Medulla oblongata (tissue), 1 donor: ENCODE measurements around the gene ZFP90.
"Not testable (repeated sequence)": the region's sequence is repeated elsewhere in the genome, so short reads cannot be mapped to it uniquely, and the experiment has no call there.

Experiments used
- DNase-seq: peaks from one replicate; pipeline ENCODE4 v3.0.0-alpha.2; 2015; ENCODE audit errors: extremely low spot score

The ZFP90 gene

DNA sequence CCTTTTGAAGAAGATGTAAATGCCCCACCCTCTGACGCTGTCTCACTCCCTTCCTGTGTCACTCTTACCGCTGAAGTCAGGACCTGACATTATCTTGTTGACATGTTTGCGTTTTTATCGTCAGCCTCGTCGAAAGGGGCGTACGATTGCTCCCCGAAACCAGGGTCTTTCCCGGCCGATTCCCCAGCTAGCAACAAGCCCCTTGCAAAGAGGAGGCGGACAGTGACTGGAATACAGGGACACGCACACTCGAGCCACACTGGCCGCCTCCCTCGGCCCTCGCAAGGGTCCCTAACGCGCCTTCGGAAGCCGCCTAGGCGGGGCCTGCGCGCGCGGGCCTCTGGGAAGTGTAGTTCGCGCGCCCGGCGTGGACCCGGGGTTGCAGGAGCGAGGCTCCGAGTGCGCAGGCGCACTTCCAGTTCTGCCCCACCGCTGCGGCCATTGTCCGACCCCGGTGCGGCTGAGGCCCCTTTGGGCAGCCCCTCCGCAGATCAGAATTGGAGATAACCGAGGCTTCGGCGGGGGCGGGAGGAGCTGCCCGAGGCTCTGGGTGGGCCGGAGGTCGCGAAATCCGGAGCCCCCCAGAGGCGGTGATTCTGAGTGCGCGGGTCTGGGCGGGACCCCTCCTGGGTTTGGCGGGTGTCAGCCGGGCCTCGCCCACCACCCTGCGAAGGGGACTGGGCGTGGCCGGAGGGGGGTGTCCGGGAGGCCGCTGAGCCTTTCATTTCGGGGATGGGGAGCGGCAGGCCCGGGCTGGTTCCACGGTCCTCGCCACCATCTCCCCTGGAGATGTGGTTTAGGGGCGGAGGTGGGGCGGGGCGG is at the start of gene ZFP90:
Gene ZFP90, plus strand, starts transcription at position 412 of the 822 bp plus-strand sequence. CDS start 502 bp downstream, outside the sequence.
- DNase-seq: peak; percentile 91

DNA sequence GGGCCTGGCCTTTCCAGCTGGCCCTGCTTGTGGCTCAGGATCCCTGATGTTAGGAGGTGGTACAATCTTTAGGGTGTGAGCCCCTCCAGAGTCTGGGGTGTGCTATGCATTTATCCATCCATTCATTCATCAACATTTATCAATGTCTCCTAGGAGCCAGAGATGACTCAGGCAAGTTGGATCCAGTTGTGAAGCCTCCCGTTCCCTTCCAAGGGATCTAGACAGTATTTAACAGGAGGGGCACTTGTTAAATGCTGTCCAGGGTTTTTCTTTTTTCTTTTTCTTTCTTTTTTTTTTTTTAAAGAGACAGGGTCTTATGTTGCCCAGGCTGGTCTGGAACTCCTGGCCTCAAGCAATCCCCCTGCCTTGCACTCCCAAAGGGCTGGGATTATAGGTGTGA is 48.7 kb upstream of the ZFP90 start:
- DNase-seq: no peak

DNA sequence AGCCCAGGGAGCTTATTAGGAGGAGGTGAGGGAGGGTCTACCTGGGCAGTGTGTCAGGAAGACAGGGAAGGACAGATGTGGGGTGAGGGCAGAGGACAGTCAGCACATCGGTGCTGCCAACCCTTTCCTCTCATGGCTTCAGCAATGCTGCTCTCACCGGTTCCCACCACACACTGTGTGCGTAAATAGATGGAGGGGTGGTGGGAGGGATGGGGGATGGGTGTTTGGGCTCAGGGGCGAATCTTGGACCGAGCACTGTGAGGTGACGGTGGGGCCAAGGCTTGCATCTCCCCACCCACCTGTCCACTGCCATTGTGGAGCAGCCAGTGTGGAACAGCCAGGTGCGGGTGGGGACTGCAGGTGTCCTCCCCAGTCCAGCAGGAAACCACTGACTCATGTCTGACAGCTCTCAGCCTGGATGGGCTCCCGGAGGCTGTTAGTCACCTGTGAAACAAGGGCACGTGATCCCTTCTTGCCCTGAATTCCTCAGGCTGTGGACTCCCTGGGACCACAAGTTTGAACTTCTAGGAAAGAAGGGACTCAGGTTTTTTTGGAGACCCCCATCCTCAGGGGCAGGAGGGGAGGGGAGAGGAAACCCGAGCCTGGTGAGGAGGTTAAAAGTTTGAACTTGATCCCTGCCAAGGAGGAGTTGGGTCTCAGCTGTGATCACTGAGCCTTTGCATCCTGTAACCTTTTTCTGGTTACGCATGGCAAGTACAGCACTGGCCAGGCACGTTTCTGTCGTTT is 48.1 kb upstream of the ZFP90 start:
- no peak for DNase-seq

DNA sequence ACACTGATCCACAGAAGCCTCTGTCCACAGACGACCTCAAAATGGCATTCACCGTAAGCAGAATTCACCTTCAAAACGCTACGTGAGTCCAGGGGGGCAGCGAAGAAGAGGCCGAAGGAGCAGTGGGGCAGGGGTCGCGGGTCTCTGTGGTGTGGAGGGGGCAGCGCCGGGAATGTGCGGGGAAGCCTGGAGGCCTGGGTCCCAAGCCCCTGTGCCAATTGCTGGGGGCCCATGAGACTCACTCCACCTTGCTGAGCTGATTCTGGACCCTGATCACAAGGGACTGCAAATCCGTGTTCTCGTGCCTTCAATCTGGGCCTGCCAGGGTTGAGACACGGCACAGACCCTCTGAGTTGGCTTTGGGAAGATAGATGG is 47.5 kb upstream of the ZFP90 start:
- no peak for DNase-seq

DNA sequence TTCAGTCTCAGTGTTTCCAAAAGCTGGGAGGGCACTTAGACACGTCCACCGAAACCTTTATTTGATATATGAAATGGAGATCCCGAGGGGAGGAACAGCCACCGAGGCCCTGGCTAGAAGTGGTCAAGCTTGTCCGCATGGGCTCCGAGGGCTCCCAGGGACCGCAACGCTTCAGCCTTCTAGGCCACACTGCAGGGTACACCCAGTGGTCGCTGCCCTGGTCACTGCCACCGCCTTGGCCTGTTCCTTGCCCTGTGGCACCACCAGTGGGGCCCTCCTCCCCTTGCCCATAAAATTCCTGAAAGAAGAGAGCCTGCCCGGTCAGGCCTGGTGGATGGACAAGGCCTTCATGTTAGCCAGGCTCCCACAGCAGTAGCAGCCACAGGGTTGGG is 46.9 kb upstream of the ZFP90 start:
- DNase-seq: no peak

DNA sequence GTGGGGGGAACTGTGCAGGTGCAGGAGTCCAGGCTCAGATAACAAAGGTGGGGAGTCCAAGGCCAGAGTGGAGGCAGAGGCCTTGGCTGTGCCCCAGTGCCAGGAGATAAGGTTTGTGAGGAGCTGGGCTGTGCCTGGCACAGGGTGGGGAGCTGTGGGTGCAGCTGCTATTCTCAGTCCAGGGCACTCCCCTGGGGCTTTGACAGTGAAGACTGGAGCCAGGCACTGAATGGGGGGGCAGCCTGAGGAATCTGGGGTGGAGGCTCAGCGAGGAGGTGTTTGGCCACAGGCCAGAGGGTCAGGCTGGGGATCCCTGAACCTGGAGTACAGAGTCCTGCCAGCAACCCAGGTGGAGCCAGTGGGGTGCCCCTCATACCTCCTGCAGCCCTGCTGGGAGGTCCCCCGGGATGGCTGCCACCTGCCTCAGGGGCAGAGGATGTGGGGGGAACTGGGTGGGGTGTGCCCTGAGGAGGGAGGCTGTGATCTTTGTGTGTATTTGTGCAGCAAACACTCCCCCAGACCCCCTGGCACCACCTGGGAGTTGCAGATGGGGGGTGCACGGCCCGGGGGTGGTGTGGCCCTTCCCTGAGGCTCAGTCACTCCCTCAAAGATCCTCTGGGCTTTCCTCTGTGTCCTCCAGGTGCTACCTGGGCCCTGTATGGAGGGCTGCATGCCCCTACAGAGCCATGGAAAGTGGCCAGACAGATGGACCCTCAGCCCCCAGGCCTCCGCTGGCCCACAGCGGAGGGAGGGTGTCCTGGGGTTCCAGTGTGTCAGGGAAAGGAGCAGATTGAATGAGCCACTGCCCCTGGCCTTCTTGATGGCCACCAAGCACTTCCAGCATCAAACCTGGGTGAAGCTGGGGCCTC is 46.3 kb upstream of the ZFP90 start:
- DNase-seq: no peak

DNA sequence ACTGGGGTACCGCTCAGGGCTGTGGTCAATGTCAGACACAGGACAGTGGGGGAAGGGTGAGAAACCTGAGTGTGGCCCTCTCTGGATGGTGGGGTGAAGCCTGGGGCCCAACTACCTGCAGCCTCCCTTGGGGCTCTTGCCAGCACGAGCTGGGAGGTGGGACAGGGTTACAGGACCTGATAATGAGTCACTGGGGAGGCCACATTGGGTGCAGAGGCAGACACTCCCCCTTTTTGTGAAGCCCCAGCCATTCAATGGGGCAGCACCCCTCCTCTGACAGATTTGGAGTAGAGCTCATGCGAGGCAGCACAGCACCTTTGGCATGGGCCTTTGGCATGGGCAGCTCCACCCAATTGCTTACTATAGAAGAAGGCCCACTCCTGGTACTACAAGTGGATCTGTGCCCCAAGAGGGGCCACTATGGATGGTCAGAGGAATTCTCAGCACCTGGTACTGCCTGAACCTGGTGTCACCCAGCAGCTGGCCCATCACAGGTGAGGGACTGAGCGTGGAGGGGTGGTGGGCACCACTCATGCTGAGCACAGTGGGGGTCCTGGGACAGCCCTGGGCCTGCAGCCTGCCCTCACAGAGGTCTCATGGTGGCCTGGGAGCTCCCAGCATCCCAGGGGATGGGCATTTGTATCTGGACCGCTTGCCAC is 45.5 kb upstream of the ZFP90 start:
- no peak for DNase-seq

DNA sequence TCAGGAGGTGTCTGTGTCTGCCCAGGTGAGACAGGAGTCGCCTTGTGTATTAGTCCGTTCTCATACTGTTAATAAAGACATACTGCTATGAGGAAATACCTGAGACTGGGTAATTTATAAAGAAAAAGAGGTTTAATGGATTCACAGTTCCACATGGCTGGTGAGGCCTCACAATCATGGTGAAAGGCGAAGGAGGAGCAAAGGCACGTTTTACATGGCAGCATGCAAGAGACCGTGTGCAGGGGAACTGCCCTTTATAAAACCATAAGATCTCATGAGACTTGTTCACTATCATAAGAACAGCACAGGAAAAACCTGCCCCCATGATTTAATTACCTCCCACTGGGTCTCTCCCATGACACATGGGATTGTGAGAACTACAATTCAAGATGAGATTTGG is 44.8 kb upstream of the ZFP90 start:
- not testable (repeated sequence) for DNase-seq

DNA sequence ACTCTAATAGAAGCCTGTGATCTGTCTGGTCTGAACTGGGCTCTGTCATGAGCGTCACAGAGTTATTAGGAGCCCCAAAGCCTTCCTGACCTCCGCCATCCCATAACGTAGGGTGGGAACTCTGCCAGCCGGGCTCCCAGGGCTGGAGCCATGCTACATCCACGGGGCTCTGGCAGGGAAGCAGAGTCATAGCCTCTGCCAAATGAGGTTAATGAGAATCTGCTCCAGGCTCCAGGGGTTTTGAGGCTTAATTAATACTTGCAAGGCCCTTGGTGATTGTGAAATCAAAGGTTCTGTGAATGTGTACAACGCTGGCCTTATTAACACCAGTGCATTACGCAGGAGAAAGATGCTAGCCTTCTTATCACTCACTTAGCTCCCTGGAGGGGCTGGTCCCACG is 42.4 kb upstream of the ZFP90 start:
- no peak for DNase-seq

DNA sequence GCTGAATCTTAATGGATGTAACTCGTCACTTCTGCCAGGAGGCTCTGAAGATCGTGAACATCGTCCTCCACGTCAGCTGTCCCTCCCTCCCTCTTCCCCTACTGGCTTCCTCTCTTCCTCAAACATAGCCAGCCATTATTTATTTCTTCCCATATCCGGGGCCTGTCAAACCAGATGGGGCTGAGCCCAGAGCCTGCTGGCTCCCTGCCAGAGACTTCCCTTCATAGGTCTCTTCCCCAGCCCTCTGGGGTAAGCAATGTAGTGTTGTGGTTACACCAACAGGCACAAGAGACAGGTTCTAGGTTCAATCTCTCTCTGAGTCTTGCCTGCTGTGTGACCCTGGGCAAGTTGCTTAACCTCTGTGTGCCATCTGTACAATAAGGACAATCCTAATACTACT is 40.1 kb upstream of the ZFP90 start:
- no peak for DNase-seq

DNA sequence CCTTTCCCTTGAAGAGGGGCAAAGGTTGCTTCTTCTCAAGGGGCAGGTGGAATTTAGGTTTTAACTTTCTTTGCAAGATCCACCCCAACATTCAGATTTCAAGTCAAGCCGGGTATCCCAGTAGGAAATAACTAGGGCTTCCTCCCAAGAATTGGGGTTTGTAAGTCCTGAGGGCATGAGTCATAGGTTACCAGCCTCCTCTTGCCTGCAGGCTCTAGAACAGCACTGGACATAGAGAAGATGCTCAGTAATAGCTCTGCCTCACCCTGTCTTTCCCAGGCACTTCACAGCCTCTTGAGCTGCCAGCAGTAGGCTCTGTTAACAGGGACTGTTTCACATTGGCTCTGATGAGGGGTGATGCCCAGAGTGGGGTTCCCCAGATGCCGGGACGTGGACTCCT is 35.8 kb upstream of the ZFP90 start:
- DNase-seq: no peak

DNA sequence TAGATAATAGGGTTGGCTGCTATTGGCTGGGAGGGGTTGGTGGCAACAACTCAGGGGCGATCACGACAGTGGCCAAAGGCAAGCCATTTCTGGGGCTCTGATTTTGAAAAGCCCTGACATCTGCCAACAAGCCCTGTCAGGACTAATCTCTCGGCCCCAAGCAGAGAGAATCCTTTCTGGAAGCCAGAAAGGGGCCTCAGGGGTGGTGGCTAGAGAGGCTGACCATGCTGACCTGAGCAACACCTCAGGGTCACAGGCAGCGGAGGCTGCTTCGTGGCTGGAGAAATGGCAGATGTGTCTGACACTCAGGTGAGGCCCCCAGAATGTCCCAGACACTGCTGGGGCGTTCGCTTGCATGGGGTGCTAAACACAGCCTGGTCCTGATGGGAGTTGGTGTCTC is 35.0 kb upstream of the ZFP90 start:
- DNase-seq: no peak

DNA sequence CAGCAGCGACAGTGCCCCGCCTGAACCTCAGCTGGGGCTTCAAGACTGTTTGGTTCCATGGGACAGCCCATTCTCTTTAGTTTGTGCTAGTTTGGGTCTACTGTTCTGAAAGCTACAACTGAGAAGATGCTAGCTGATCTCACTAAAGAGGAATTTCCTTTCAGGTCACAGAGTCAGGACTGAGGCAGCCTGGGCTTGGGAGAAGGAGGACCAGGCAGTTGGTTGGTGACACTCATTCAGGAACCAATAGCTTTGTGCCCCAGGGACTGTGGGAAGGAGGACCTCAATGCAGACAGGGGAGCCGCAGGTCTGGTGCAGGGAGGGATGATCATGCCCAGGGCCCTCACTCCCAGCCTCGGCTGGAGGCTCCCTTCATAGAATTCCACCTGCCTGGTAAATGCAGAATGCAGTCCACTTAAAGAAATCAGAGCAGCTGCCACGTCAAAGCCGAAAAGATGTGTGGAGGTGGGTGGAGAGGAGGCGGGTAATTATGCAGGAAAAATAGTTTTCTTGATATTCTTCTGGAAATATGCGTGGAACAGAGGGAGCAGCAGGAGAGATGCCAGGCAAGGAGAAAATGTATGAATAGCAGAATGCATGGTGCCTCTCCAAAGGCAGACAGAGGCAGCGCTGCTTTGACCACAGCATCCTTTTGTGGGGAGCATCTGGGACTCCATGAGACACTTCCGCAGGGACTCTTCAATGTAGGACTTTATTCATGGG is 32.6 kb upstream of the ZFP90 start:
- no peak for DNase-seq

DNA sequence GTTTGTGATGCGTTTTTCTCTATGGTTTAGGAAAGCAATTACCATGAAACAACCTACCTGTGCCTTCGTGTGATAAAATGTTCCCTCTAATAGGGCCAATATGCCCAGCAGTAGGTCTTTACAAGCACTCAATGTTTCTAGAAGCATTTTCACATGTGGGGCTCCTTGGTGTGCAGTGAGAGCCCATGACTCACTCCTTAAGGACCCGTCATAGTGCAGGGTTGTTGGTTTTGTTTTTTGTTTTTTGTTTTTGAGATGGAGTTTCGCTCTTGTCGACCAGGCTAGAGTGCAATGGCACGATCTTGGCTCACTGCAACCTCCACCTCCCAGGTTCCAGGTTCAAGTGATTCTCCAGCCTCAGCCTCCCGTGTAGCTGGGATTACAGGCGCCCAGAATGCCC is 31.1 kb upstream of the ZFP90 start:
- no peak for DNase-seq

DNA sequence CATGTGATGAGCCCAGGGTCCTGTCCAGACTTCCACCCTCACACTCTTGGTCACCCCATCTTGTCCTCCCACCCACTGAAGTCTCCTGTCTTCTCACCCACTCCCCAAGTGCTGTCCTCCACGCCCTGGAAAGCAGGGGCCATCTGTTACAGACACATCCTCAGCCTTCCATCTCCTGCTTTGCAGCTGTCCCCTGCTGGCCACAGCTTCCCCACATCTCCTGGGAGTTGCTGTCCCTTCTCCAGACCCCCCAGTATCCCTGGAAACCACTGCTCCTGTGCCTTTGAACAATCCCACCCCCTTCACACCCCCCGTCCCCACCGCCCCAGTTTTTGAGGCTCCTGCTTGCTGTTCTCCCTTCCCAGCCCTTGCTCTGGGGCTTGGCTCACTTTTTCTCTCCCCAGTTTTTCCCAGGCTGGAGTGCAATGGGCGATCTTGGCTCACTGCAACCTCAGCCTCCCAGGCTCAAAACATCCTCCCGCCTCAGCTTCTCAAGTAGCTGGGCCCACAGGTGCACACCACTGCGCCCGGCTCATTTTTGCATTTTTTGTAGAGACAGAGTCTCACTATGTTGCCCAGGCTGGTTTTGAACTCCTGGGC is 30.4 kb upstream of the ZFP90 start:
- DNase-seq: no peak

DNA sequence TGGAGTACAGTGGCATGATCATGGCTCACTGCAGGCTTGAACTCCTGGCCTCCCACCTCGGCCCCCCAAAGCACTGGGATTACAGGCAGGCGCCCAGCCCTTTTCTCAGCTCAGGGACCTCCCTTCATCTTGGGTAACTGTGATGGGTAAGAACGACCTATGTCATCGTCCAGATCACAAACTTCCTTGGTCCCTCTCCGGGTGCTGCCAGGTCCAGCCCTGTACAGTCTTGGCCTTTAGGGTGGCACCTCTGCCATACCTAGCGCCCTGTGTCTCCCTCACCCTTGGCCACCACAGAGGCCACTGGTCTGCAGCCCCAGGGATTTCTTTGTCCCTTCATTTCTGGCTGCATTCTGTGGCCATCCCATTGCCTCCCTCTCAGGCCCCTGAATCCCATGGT is 29.7 kb upstream of the ZFP90 start:
- DNase-seq: no peak

DNA sequence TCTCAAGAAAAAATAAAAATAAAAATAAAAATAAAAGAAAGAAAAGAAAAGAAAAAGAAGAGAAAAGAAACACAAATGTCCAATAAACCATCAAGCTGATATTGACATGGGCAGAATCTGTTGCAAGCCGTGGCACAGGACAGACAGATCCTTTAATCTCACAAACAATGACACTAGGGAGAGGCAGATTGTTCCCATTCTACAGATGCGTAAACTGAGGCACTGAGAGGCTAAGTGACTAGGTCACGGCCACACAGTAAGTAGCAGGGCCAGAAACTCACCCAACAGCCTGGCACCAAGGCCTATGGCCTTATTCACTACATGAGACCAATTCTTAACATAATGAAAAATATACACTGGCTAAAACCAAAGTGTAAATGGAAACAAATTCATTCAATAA is 28.3 kb upstream of the ZFP90 start:
- DNase-seq: no peak

DNA sequence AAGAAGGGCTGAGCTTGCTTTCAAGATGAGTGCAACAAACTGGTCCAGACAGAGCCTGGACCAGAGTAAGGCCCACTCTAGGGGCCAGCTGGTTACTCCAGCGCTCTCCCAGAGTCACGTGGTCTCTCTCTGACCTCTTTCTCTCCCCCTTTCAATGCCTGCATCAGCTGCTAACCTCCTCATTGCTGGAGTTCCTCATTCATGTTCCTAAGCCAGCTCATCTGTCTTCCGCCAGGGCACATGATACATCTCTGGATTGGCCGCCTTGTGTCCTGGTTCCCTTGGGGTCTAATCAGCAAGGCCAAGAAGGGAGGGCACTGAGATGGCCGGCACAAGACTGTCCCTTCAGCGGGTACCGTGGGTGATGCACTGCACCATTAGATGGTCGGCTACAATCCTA is 26.9 kb upstream of the ZFP90 start:
- peak; percentile 53 for DNase-seq

DNA sequence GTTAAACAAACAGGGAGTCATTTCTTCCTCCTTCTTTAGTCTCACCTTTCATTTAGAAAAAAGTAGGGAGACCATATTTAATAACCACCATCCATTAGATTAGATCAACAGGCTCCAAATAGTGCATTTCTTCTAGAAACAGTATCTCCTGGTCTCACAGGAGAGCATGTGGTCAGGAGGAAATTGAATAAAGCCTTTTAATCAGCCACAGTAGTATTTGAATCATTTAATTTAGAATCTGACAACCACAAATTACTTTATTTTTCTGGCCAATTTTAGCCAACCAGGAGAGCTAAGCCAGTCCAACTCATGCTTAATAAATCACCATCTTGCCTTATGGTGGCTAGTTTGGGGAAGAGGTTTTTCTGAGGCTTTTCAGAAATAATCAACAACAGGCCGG is 26.3 kb upstream of the ZFP90 start:
- DNase-seq: no peak

DNA sequence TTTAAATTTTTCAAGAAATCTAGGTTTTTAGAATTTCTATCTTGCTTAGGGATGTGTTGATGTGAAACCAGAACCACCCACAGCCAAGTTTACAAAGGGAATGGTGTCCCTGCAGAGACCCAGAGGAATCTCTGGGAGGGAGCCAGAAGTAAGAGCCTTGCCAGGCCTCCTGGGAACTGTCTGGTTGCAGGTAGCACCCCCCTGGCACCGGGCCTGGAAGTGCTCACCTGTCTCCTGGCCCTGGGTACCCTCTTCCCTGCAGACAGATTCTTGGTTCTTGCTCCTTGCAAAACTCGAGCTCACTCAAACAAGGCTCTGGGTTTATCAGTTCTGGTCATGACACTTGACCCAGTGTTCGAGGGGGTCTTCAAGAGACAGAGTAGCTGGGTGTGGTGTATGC is 24.6 kb upstream of the ZFP90 start:
- DNase-seq: no peak
